SK-N-MC (cell line): ENCODE data around the gene ELMO1.

Experiments
- EZH2 ChIP-seq: fragments of 200-600 bp; sonication (generic); IDR thresholded peaks from one replicate; pipeline ENCODE4 v1.6.1; 2017; ENCODE audit warnings: antibody characterized with exemption
- POLR2AphosphoS5 ChIP-seq: IDR thresholded peaks from 2 replicates; pipeline ENCODE4 v1.6.1; 2012; ENCODE audit warnings: mild to moderate bottlenecking, low read depth, low read length, borderline replicate concordance

DNA sequence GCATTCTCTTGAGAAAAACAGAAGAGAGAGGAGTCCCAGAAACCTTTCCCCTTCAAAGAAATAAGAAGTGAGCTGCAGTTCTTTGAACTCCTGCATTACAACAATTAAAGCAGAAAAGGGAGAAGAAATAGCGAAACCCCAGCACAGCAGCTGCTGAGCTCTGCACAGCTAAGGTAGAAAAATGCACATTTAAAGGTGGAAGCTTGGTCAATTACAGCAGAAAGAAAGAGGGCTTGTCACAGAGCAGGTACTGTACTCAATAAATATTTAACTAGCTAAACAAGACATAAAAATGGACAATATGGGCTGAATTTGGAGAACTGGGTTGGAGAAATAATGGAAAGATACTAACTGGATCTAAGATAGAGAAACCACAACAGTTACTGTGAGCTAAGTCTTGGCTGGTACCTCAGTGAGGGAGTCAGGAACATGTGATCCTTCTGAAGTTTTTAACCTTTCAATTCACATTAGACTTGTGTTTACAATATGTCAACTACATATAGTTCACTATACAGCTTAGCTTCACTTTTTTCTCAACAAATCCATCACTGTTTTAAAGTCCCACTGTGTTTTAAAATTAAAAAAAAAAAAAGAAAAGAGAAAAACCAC lies 332.5 kb downstream of the ELMO1 start:
- no peak for TF ChIP-seq EZH2
- TF ChIP-seq POLR2AphosphoS5: no peak
